Upper lobe of right lung (tissue), 1 donor: ENCODE results near the gene CFAP100. TPM values are rescaled to one million over a fixed set of nuclear protein-coding genes. Genes with fewer than 3 reads are reported as not detected.

Source experiments
- ATAC-seq: fragments of 200-7000 bp; cut with Tn5 transposase; one replicate; pipeline ENCODE4 v1.9.1; 2020; ENCODE audit warnings: mild to moderate bottlenecking, moderate library complexity
- DNase-seq: peaks from one replicate; pipeline ENCODE4 v3.0.0-alpha.2; 2020
- H3K27ac ChIP-seq: fragments of 200-600 bp; one replicate; pipeline ENCODE4 v1.8.0; 2022
- H3K27me3 ChIP-seq: fragments of 200-600 bp; one replicate; pipeline ENCODE4 v1.8.0; 2022; ENCODE audit warnings: mild to moderate bottlenecking
- H3K36me3 ChIP-seq: fragments of 200-600 bp; one replicate; pipeline ENCODE4 v1.8.0; 2022
- H3K4me1 ChIP-seq: fragments of 200-600 bp; one replicate; pipeline ENCODE4 v1.8.0; 2022
- H3K4me3 ChIP-seq: fragments of 200-600 bp; one replicate; pipeline ENCODE4 v1.8.0; 2022; ENCODE audit warnings: mild to moderate bottlenecking
- H3K9me3 ChIP-seq: fragments of 200-600 bp; one replicate; pipeline ENCODE4 v1.8.0; 2022
- intact Hi-C: fragments of 100-400 bp; cut with DNase I; formaldehyde crosslinking; loops from one replicate; pipeline ENCODE4 v1.11.0; 2022
- total RNA-seq: library from RNA; stranded (reverse); fragmentation: NEBNext Ultra II Directional; extraction: Animal tissue kit (Norgen Biotek cat#: 25700); gene quantifications from one replicate; pipeline ENCODE4 v1.2.1, GENCODE V29; 2021
- TF ChIP-seq, protein P1 (sequence below): fragments of 200-600 bp; IDR thresholded peaks from one replicate; pipeline ENCODE4 v1.8.0; 2022; ENCODE audit warnings: antibody characterized with exemption
- donor health status: DM: no; HTN: yes; CAD: no; lungs with severe emphysema.

CFAP100 gene
- total RNA-seq, 1 donor from 2014 or later: not detected

DNA sequence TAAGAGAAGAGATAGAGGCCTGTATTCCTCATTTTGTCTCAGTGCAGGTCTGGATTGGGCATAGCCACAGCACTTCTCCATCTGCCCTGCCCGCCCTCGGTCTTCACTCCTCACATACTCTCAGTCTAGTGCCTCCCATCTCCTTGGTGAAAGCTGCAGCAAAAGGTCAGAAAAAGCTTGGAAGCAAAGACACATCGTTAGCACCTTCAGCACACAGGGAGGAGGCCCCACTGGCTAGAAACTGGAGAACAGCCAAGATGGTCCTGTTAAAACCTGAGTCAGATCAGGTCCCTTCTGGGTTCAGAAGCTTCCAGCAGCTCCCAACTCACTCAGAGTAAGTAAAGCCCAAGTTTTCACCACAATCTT is 35.9 kb upstream of the CFAP100 start:
- H3K36me3 ChIP-seq: no peaks in the 10 kb centered on the region
- TF ChIP-seq, protein P1, sequence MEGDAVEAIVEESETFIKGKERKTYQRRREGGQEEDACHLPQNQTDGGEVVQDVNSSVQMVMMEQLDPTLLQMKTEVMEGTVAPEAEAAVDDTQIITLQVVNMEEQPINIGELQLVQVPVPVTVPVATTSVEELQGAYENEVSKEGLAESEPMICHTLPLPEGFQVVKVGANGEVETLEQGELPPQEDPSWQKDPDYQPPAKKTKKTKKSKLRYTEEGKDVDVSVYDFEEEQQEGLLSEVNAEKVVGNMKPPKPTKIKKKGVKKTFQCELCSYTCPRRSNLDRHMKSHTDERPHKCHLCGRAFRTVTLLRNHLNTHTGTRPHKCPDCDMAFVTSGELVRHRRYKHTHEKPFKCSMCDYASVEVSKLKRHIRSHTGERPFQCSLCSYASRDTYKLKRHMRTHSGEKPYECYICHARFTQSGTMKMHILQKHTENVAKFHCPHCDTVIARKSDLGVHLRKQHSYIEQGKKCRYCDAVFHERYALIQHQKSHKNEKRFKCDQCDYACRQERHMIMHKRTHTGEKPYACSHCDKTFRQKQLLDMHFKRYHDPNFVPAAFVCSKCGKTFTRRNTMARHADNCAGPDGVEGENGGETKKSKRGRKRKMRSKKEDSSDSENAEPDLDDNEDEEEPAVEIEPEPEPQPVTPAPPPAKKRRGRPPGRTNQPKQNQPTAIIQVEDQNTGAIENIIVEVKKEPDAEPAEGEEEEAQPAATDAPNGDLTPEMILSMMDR: no peak
- intact Hi-C loops: no loop called here
- H3K4me1 ChIP-seq: peaks cover 22% of the 10 kb centered on the region
- H3K4me3 ChIP-seq: no peak overlapping the region
- ATAC-seq: no peak
- no peaks in the 10 kb centered on the region for H3K9me3 ChIP-seq
- DNase-seq: peak; percentile 17
- H3K27me3 ChIP-seq: no peaks in the 10 kb centered on the region
- no peak overlapping the region for H3K27ac ChIP-seq

DNA sequence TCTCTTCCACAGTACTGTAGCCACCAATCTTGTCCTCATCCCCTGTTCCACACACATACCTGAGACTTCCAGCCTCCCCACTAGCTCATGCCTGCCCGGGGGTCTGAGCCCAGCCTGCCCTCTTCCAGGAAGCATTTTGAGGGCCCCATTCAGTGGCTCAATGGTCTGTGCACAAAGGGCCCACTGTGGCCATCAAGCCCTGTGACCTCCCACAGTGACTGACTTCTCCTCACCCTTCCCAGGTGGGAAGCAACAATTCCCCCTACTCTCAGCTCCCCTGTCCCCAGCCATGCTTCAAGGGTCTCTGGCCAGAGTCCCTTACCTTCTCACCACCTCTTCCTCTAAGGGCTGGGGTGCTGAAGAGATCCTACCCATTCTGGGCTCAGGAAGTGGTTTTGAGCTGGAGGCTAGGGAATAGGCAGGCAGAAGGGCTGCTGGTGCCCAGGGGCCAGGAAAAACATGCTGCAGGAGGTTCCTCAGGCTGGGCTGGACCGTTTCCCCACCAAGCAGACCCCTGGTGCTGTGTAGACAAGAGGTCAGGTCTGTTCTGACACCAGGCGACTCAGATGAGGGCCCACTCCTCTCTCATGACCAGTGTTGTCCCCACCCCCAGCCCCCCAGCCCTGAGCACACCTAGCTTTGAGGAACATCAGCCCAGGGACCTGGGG is 34.5 kb upstream of the CFAP100 start:
- intact Hi-C loops: no loop called here

DNA sequence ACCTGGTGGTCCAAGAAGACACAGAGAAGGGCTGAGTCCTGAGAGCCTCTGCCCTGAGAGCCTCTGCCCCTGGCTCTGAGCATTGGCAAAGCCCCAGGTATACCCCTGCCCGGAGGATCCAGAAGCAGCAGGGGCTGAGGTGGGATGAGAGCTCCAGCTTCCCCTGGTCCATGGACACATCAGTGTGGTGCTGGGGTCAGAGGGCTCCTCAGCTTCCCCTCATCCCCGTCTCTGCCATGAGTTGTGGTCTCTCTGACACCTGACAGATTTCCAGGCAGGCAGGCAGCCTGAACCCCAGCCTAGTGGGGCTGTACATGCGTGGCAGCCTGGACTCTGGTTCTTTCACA is 34.0 kb upstream of the CFAP100 start:
- intact Hi-C loops: no loop called here
- TF ChIP-seq, protein P1: no peak
- Histone ChIP-seq H3K4me3 (no peak overlapping the region), H3K4me1 (peaks cover 6% of the 10 kb centered on the region), H3K27ac (no peak overlapping the region), H3K36me3 (no peaks in the 10 kb centered on the region), H3K27me3 (no peaks in the 10 kb centered on the region), H3K9me3 (no peaks in the 10 kb centered on the region)
- DNase-seq: peak; percentile 40
- ATAC-seq: no peak

More for the DNA sequence above, 34.5 kb upstream of the CFAP100 start:
- Histone ChIP-seq H3K27ac (no peak overlapping the region), H3K27me3 (no peaks in the 10 kb centered on the region), H3K9me3 (no peaks in the 10 kb centered on the region), H3K36me3 (no peaks in the 10 kb centered on the region), H3K4me1 (peaks cover 8% of the 10 kb centered on the region), H3K4me3 (no peak overlapping the region)
- TF ChIP-seq, protein P1: no peak
- DNase-seq (peak; percentile 41), ATAC-seq (no peak)

DNA sequence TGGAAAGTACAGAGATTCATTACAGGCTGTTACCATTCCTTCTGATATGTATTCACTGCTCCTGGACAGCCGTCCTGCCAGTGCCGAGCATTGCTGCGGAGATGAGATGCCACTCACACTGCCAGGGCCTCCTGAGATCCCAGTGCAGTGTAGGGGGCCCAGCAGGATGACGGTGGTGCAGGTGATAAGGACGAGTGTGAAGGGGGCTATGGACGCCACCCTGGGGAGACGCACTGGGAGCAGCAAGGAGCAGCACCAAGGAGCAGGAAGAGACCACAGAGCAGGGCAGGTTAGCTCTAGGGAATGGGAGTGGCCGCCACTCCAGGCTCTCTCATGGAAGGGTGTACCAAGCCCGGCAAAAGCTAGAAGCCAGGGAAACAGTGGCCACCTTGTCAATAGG is 33.5 kb upstream of the CFAP100 start:
- Histone ChIP-seq H3K36me3 (no peaks in the 10 kb centered on the region), H3K9me3 (no peaks in the 10 kb centered on the region), H3K4me1 (peaks cover 6% of the 10 kb centered on the region), H3K4me3 (no peak overlapping the region), H3K27ac (no peak overlapping the region), H3K27me3 (no peaks in the 10 kb centered on the region)
- DNase-seq: peak; percentile 39
- no peak for ATAC-seq
- intact Hi-C loops: no loop called here
- TF ChIP-seq, protein P1: no peak

DNA sequence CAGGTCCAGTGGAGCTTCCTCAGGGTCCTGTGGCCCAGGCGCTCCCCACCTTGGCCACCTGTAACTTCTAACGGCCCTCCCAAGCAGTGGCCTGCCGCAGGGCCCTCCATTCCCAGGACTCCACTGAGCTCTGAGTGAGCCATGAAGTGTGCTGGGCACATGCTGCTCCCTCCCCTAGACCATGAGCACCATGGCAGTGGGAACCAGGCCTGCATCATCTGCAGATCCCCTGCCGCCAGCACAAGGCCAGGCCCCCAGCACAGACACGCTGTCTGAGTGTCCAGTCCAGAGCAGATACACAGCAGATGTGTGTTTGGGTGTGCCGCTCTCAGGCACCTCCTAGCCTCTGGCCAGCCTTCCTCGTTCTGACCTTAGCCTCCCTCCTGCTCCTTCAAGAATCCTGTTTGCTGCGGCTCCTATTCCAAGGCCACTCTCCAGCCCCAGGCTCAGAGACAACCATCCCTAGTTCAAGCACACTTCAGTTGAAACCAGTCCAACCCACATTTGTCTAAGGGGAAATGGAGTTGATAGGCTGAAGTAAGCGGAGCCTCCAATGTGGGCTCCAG is 30.5 kb upstream of the CFAP100 start:
- ATAC-seq (peak; percentile 17), DNase-seq (peak; percentile 54)
- H3K9me3 ChIP-seq: no peaks in the 10 kb centered on the region
- no peak overlapping the region for H3K4me3 ChIP-seq
- H3K27ac ChIP-seq: no peak overlapping the region
- TF ChIP-seq, protein P1: no peak
- intact Hi-C loops: no loop called here
- no peaks in the 10 kb centered on the region for H3K27me3 ChIP-seq
- H3K36me3 ChIP-seq: no peaks in the 10 kb centered on the region
- H3K4me1 ChIP-seq: no peaks in the 10 kb centered on the region
